Body of pancreas (tissue), 4 donors: ENCODE data around the gene CATSPERZ.

Experiments used
- POLR2A ChIP-seq, 3 donors: fragments of 450-650 bp; IDR thresholded peaks; one replicate each; pipeline ENCODE4 v1.6.1; 2016; ENCODE audit warnings: antibody characterized with exemption in 3 of 3, mild to moderate bottlenecking in 2 of 3
- TF ChIP-seq, protein P1 (sequence below), 7 experiments: fragments of 450-650 bp in 4 of 7; fragments of 200-600 bp in 3 of 7; sonication (generic) in 3 of 7; IDR thresholded peaks; one replicate each; pipeline ENCODE4 v1.5.1; 2016 to 2019; ENCODE audit warnings: antibody characterized with exemption in 7 of 7

GRCh38 chr11:64298966-64299846 is 952 bp upstream of the CATSPERZ start:
- no peak for TF ChIP-seq POLR2A (IDR thresholded peaks at IDR 0.05)
- TF ChIP-seq, protein P1, sequence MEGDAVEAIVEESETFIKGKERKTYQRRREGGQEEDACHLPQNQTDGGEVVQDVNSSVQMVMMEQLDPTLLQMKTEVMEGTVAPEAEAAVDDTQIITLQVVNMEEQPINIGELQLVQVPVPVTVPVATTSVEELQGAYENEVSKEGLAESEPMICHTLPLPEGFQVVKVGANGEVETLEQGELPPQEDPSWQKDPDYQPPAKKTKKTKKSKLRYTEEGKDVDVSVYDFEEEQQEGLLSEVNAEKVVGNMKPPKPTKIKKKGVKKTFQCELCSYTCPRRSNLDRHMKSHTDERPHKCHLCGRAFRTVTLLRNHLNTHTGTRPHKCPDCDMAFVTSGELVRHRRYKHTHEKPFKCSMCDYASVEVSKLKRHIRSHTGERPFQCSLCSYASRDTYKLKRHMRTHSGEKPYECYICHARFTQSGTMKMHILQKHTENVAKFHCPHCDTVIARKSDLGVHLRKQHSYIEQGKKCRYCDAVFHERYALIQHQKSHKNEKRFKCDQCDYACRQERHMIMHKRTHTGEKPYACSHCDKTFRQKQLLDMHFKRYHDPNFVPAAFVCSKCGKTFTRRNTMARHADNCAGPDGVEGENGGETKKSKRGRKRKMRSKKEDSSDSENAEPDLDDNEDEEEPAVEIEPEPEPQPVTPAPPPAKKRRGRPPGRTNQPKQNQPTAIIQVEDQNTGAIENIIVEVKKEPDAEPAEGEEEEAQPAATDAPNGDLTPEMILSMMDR (IDR thresholded peaks at IDR 0.05): peak in 1 of 7 experiments; percentile 2
